ENCODE data around the gene LEFTY2.
"Not testable (repeated sequence)": the region's sequence is repeated elsewhere in the genome, so short reads cannot be mapped to it uniquely, and the experiment has no call there.

LEFTY2 gene, protein sequence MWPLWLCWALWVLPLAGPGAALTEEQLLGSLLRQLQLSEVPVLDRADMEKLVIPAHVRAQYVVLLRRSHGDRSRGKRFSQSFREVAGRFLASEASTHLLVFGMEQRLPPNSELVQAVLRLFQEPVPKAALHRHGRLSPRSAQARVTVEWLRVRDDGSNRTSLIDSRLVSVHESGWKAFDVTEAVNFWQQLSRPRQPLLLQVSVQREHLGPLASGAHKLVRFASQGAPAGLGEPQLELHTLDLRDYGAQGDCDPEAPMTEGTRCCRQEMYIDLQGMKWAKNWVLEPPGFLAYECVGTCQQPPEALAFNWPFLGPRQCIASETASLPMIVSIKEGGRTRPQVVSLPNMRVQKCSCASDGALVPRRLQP

DNA sequence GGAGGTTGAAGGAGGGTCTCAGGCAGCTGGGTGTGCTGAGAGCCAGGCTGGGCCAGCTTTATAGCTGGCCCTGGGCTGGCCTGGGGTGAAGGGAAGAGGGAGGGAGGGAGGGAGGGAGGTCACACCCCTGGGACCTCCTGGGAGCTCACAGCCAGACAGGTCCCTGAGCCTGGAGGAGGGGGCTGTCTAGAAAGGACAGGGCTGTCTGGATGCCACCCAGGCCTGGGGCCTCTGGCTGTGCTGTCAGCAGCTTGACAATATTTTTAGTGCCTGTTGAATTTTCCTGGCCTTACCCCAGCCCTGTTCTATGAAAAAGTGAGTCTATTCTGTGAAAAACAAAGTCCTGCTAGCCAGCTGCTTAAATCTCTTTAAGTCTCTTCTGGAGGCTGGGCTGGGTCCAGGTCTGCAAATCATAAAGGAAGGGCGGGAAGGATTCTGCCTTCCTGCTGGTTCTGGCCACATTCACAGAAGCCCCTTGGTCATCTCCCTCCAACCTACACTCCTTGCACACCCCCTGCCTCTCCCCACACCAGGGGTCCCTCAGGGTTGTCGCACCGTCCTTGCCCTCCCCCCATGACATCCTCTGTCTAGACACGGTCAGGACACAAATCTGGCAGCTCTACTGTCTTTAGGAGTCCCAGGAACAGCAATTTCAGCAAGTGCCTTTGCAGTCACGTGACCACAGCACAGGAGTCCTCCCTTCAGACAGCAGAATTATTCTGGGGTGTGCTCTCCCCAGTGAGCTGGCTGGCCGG lies at the start of gene LEFTY2:
TSS of gene LEFTY2 (minus strand) at position 34 of the 755 bp plus-strand sequence. CDS start 80 bp downstream, outside the sequence.
- no peak for DNase-seq (ENCODE audit: low spot score)

DNA sequence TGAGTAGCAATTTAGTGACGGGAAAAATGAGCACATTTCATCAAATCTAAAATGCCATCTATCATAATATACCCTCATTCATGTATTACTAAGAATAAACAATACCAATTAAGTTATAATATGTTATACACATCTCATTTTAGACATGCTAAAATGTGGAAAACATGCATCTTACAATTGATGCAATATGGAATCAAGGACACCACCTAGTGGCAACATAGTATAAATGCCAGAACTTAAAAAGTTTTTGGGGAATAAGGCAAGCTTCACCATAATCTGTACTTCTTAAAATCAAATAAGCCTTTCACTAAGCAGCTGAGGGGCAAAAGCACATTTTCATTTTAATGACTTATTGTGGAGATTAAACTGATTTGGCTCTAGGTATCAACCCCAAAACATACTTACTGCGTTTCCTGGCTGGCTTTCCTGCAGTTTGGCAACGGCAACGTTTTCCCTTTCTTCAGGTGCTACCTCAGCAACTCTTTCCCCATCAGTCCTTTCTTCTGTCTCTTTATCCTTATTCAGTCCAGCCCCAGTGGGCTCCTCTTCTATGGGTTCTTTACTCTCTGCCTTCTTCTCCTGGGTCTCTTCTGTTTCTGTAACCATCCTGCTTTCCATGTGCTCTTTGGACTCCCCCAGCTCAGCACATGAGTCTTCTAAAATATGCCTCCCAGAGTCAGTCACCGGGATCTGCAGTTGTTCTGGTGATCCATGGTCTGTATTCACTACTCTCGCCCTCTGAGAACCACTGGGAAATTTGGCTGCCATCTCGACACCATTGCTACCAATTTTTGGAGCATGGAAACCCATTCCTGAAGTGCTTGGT lies 46.7 kb upstream of the LEFTY2 start:
- DNase-seq (ENCODE audit: low spot score) = peak; percentile 50

DNA sequence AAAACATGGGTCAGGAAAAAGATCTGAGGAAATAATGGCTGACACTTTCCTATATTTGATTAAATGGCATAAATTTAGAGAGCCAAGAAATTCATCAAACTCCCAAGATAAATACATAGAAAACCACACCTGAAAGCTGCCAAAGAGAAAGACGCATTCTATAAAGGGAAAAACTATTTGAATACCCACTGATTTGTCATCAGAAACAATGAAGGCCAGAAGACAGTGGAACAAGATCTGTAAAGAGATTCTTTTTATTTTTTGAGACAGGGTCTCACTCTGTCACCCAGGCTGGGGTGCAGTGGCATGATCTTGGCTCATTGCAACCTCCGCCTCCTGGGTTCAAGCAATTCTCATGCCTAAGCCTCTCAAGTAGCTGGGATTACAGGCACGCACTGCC lies 40.7 kb upstream of the LEFTY2 start:
- no peak for DNase-seq (ENCODE audit: low spot score)

DNA sequence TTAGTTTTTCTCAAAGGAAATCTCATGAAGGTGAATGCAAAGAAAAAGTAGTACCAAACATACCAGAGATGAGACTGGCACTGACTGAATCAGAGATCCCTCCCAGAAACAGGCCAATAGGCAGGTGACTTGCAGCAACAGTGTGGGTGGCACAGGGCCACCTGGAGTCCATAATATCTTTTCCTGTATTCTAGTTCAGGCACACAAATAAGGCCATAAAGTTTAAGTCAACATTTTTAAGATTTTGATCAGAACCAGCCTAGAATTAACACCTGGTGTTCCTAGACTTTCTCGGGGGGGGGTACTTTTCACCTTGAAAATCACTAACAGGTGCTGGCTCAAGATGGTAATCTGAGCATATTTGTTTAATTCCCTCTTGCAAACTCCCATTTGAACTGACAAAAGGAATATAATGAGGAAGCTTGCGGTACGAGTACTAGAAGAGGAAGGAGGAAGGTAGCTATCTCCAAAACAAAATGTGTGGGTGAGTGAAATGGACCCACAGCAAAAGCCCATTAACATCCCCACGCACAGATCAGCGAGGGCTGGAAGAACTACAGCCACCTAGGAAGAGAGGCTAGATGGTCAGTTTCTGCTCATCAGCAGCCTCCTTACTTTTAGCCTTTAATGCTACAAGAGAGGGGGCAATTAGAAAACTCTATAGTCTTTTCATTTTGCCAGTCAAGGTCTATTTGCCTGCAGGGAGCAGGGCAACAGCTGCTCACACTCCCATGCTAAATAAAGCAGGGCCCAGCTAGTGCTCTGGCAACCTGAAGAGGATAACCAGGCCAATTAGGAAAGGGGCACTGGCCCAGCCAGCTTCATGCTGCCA lies 39.2 kb upstream of the LEFTY2 start:
- DNase-seq (ENCODE audit: low spot score) = no peak

- DNase-seq (ENCODE audit: low spot score) = no peak
Measured at GRCh38 chr1:225979421-225979820, 38.4 kb upstream of the LEFTY2 start.

DNA sequence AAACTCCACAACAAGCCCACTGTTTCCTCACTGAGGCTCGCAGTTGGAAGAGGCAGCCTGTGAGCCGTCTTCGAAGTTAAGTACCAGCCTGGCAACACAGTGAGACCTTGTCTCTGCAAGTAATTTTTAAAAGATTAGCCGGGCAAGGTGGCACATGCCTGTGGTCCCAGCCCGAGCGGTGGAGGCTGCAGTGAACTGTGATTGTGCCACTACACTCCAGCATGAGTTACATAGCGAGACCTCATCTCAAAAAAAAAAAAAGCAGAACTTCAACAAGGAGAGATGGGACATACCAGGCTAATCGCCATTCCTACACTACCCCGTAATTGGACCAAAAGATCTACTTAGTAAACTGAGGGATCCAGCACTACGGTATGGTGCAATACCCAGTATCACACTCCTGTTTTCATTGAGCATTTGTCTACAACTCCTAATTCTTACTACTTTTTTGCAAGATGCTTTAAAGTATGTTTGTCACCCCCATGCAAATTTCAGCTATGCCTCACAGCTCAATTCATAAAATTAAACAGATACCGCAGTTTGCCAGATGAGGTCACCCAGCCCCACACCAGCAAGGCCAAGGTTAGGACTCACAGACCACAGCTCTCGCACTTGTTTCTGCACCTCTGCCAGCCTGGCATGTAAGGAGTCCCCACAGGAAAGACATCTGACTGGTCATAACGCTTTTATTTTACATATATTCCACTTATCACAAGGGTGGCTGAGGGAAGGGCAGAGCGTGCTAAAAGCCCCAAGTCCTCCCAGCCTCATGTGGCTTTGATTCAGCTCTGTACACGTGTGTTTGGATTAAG lies 37.1 kb upstream of the LEFTY2 start:
- DNase-seq (ENCODE audit: low spot score) = no peak

DNA sequence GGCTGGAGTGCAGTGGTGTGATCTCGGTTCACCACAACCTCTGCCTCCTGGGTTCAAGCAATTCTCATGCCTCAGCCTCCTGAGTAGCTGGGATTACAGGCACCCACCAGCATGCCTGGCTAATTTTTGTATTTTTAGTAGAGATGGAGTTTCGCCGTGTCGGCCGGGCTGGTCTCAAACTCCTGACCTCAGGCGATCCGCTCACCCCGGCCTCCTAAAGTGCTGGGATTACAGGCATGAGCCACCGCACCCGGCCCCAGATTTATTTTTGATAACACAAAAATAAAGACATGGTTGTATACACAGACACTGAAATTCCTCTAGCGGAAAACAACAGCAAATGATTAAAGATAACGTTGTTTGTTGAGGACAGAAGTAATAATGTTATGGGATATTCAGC lies 34.1 kb upstream of the LEFTY2 start:
- not testable (repeated sequence) for DNase-seq (ENCODE audit: low spot score)

- DNase-seq (ENCODE audit: low spot score) = no peak
Measured at GRCh38 chr1:225974454-225974853, 33.4 kb upstream of the LEFTY2 start.

- no peak for DNase-seq (ENCODE audit: low spot score)
Measured at GRCh38 chr1:225973158-225973557, 32.1 kb upstream of the LEFTY2 start.

- DNase-seq (ENCODE audit: low spot score) = no peak
Measured at GRCh38 chr1:225972344-225973152, 31.5 kb upstream of the LEFTY2 start.

DNA sequence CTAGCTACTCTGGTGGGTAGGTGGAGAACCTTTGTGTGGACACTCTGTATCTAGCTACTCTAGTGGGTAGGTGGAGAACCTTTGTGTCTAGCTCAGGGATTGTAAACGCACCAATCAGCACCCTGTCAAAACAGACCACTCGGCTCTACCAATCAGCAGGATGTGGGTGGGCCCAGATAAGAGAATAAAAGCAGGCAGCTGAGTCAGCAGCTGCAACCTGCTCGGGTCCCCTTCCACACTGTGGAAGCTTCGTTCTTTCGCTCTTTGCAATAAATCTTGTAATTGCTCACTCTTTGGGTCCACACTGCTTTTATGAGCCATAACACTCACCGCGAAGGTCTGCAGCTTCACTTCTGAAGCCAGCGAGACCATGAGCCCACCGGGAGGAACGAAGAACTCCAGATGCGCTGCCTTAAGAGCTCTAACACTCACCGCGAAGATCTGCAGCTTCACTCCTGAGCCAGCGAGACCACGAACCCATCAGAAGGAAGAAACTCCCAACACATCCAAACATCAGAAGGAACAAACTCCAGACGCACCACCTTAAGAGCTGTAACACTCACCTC lies 29.7 kb upstream of the LEFTY2 start:
- not testable (repeated sequence) for DNase-seq (ENCODE audit: low spot score)

- not testable (repeated sequence) for DNase-seq (ENCODE audit: low spot score)
Measured at GRCh38 chr1:225969751-225970150, 28.7 kb upstream of the LEFTY2 start.

DNA sequence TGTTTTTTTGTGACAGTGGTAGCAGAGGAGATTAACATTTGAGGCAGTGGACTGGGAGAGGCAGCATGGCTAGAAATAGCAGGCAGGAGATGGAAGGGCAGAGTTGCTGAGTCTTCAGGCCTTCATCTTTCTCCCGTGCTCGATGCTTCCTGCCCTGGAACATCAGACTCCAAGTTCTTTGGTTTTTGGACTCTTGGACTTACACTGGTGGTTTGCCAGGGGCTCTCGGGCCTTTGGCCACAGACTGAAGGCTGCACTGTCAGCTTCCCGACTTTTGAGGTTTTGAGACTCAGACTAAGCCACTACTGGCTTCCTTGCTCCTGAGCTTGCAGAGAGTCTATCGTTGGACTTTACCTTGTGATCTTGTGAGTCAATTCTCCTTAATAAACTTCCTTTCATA lies 24.2 kb upstream of the LEFTY2 start:
- DNase-seq (ENCODE audit: low spot score) = no peak

DNA sequence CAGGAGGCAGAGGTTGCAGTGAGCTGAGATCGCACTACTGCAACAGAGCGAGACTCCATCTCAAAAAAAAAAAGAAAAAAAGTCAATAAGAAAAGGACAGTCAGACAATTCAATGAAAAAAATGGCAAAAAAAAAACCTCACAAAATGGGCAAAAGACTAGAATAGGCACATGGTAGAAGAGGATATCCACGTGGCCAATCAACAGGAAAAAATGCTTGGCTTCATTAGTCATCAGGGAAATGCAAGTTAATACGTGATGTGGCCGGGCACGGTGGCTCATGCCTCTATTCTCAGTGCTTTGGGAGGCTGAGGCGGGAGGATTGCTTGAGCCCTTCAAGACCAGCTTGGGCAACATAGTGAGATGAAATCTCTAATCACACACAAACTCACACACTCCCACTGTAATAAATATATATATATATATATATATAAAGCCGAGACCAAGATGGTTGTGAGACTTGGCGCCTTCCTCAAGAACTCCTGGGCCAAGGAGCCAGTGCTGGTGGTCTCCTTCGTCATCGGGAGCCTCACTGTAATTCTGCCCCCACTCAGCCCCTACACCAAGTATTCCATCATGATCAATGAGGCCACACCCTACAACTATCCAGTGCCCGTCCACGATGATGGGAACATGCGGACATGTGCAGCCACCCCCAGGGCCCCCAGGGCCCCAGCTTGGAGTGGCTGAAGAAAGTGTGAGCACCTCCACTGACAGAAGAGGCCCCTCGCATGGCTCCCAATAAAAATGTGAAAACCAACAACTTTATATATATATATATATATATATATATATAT lies 22.9 kb upstream of the LEFTY2 start:
- no peak for DNase-seq (ENCODE audit: low spot score)

DNA sequence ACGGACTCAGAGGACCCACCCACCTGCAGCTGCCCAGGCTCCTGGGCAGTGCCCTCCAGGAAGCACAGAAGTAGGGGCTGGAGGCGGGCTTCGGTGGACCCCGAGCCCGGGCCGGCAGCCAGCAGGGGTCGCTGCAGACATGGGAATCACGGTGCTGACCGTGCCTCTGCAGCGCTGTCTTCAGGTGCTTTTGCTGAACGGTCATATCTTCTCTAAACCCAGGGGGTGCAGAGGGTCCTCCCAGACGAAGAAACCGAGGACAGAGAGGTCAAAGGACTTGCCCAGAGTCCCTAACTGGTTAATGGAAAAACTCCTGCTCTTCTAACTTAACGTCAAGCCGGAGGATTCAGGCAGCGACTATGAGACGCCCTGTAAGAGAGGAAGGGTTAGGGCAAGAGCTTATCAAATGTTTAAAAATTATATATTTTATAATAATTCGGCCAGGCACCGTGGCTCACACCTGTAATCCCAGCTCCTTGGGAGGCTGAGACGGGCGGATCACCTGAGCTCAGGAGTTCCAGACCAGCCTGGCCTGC lies 21.5 kb upstream of the LEFTY2 start:
- peak; percentile 60 for DNase-seq (ENCODE audit: low spot score)

DNA sequence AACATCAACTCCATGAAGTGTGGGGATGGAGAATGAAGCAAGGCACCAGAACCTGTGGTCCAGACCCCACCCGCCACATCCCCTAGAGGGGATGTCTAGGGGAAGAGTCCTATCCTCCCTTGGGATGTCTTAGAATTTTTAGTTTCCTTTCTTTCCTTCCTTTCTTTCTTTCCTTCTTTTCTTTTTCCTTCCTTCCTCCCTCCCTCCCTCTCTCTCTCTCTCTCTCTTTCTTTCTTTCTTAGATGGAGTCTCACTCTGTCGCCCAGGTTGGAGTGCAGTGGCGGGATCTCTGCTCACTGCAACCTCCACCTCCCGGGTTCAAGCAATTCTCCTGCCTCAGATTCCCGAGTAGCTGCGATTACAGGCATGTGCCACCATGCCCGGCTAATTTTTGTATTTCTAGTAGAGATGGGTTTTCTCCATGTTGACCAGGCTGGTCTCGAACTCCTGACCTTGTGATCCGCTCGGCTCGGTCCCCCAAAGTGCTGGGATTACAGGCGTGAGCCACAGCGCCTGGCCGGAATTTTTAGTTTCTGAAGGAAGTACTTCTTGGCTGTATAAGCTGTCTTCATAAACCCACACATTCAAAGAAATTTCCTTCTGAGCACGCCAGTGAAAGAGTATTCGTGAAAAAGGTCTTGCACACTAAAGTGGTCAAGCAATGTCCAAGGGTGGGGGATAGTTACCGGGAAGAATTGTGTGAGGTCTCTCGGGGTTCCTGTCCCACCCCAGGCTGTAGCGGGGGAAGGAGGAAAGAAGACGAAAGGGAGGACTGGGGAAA lies 20.8 kb upstream of the LEFTY2 start:
- no peak for DNase-seq (ENCODE audit: low spot score)

GRCh38 chr1:225958041-225958440 lies 17.0 kb upstream of the LEFTY2 start:
- no peak for DNase-seq (ENCODE audit: low spot score)

DNA sequence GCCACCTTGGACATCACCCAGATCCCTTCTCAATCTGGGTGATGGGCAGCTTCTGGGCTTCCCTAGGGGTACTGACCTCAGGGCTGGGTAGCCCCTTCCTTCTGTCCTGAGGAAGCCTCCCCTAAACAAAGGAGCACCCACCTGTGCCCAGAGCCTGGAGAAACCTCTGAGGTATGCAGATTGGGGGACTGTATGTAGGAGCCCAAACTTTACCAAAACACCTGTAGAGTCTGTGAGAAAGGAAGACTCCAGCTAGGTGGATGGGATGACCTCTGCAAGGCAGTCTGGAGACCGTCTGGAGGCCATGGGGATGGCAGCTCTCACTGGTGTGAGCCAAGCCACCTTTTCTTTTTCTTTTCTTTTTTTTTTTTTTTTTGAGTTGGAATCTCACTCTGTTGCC lies 13.7 kb upstream of the LEFTY2 start:
- DNase-seq (ENCODE audit: low spot score) = no peak

All from activated CD4-positive, alpha-beta T cell treated with anti-CD3 and anti-CD28 coated beads, Interleukin-2, Interleukin-4, amounts not matched to agents 100 ng/mL and 50 ng/mL, durations not matched to agents 16 hours and 8 hours (primary cell).